Central memory CD8-positive, alpha-beta T cell (primary cell): ENCODE data around the gene PIEZO2.

Source experiments
- ATAC-seq: fragments of 150-1000 bp; cut with Tn5 transposase; replicated peaks from 2 replicates; pipeline ENCODE4 v1.10.0; 2022; ENCODE audit warnings: mild to moderate bottlenecking, moderate FRiP score, moderate number of reproducible peaks; ENCODE audit not compliant: poor library complexity, severe bottlenecking; ENCODE audit errors: extremely low read depth
- DNase-seq, 2 donors: peaks; one replicate each; pipeline ENCODE4 v3.0.0; 2021; ENCODE audit warnings: low spot score in 2 of 2
- H3K27ac Mint-ChIP-seq: one replicate; pipeline ENCODE4 v1.8.0; 2022; ENCODE audit warnings: low read depth, mild to moderate bottlenecking, moderate library complexity, mixed read lengths
- H3K27me3 Mint-ChIP-seq: one replicate; pipeline ENCODE4 v1.8.0; 2022; ENCODE audit warnings: mixed read lengths
- H3K36me3 Mint-ChIP-seq: one replicate; pipeline ENCODE4 v1.8.0; 2022; ENCODE audit warnings: mild to moderate bottlenecking, moderate library complexity, mixed read lengths; ENCODE audit not compliant: insufficient read depth
- H3K4me1 Mint-ChIP-seq: one replicate; pipeline ENCODE4 v1.8.0; 2022; ENCODE audit warnings: mixed read lengths
- H3K4me3 Mint-ChIP-seq: one replicate; pipeline ENCODE4 v1.8.0; 2022; ENCODE audit warnings: mild to moderate bottlenecking, moderate library complexity, mixed read lengths
- H3K9me3 Mint-ChIP-seq: one replicate; pipeline ENCODE4 v1.8.0; 2022; ENCODE audit warnings: mixed read lengths

Gene PIEZO2

GRCh38 chr18:10771053-10771709 lies 378.2 kb downstream of the PIEZO2 start:
- ATAC-seq, result no peak
- DNase-seq, result no peak

DNA sequence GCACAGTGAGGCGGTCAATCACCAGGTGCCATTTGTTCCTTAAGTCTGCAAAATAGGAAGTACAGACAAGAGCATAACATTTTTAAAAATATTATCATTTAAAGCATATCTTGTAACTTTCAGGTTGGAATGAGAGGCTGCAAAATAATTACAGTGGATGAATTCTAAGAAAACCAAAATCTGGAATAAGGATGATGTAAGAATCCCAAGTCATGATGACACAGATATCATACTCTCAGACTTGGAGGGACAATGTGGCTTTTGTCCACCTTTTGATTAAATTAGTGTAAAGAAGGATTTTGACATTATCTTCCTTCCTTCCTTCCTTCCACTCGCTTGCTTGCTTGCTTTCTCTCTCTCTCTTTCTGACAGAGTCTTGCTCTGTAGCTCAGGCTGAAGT lies 379.1 kb downstream of the PIEZO2 start:
- no peak for DNase-seq
- Mint-ChIP-seq H3K9me3 (peaks cover 7% of the 10 kb centered on the region), H3K4me1 (no peaks in the 10 kb centered on the region), H3K27ac (no peak overlapping the region), H3K27me3 (peaks cover 16% of the 10 kb centered on the region), H3K4me3 (no peak overlapping the region), H3K36me3 (no peaks in the 10 kb centered on the region)
- no peak for ATAC-seq

More at GRCh38 chr18:10771053-10771709, 378.2 kb downstream of the PIEZO2 start:
- Mint-ChIP-seq H3K9me3 (peaks cover 7% of the 10 kb centered on the region), H3K27me3 (peaks cover 15% of the 10 kb centered on the region), H3K27ac (no peak overlapping the region), H3K36me3 (no peaks in the 10 kb centered on the region), H3K4me3 (no peak overlapping the region), H3K4me1 (no peaks in the 10 kb centered on the region)

DNA sequence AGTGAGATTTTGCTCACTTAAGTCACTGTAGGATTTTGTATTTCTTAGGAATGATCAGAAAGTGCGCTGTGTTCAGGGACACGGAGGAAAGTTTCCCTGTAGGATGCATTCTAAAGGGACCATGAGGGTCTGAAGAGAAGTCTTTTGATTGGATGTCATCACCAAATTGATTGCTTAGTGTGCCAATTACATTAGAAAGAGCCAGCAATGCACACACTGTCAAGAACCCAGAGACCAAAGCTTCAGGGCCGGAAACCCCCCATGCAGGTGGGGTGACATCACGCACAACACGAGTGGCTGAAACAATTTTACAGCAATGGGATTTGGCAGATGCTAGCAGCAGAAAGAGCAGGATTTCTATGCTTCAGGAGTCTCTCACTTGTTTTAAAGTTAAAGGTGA lies 381.1 kb downstream of the PIEZO2 start:
- no peak overlapping the region for H3K4me3 Mint-ChIP-seq
- no peak overlapping the region for H3K27ac Mint-ChIP-seq
- peaks cover 9% of the 10 kb centered on the region for H3K27me3 Mint-ChIP-seq
- no peak for ATAC-seq
- H3K36me3 Mint-ChIP-seq, result no peaks in the 10 kb centered on the region
- H3K9me3 Mint-ChIP-seq, result peaks cover 7% of the 10 kb centered on the region
- DNase-seq, result no peak
- H3K4me1 Mint-ChIP-seq, result no peaks in the 10 kb centered on the region

GRCh38 chr18:10767658-10768057 lies 381.7 kb downstream of the PIEZO2 start:
- DNase-seq (no peak), ATAC-seq (no peak)
- Mint-ChIP-seq H3K4me3 (no peak overlapping the region), H3K4me1 (no peaks in the 10 kb centered on the region), H3K36me3 (no peaks in the 10 kb centered on the region), H3K9me3 (peaks cover 7% of the 10 kb centered on the region), H3K27me3 (peaks cover 9% of the 10 kb centered on the region), H3K27ac (no peak overlapping the region)

DNA sequence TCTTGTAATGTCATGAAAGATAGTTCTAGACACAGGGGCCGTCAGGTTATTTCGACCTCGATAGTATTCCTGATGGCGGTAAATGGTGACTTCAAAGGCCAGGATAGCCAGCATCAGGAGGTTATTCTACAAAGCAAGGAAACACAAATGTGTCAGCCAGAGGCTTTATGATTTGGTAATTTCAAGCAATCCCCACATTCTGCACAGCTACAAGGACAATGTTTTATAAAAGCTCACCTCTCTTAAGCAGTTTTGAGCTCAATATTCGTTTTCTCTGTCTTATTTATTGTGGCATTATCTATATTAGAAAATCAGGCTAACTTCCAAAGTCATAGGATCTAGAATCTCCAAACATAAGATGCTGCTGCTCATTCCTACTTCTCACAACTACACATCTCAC lies 388.4 kb downstream of the PIEZO2 start:
- no peak for ATAC-seq

DNA sequence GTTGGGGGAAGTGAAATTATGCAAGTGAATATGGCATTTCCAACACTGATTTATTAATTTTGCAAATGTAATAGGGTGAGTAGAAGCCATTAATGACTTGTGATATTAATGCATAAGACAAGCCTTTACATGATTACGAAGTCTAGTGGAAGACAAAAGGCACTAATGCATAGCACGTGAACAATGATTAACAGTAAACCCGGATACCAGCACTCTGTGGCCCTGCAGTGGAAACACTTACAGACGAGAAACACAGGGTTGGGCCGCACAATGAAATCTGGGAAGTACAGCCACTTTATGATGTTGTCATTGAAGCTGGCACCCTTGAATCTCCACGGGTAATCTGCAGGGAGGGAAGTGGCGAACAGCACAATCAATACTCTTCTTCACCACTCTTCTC lies 390.1 kb downstream of the PIEZO2 start:
- no peak overlapping the region for H3K27ac Mint-ChIP-seq
- H3K36me3 Mint-ChIP-seq, result peaks cover 2% of the 10 kb centered on the region
- H3K9me3 Mint-ChIP-seq, result no peaks in the 10 kb centered on the region
- DNase-seq, result no peak
- H3K27me3 Mint-ChIP-seq, result no peaks in the 10 kb centered on the region
- H3K4me3 Mint-ChIP-seq, result no peak overlapping the region
- no peaks in the 10 kb centered on the region for H3K4me1 Mint-ChIP-seq
- no peak for ATAC-seq

More for the DNA sequence above, 388.4 kb downstream of the PIEZO2 start:
- Mint-ChIP-seq H3K4me3 (no peak overlapping the region), H3K27ac (no peak overlapping the region), H3K9me3 (no peaks in the 10 kb centered on the region), H3K27me3 (peaks cover 9% of the 10 kb centered on the region), H3K4me1 (no peaks in the 10 kb centered on the region), H3K36me3 (peaks cover 2% of the 10 kb centered on the region)
- no peak for DNase-seq

- no peaks in the 10 kb centered on the region for H3K4me1 Mint-ChIP-seq
- peaks cover 2% of the 10 kb centered on the region for H3K36me3 Mint-ChIP-seq
- no peaks in the 10 kb centered on the region for H3K27me3 Mint-ChIP-seq
- no peak overlapping the region for H3K27ac Mint-ChIP-seq
- no peaks in the 10 kb centered on the region for H3K9me3 Mint-ChIP-seq
- ATAC-seq (no peak), DNase-seq (no peak)
- H3K4me3 Mint-ChIP-seq, result no peak overlapping the region
Observed at GRCh38 chr18:10757946-10758345, 391.4 kb downstream of the PIEZO2 start.

GRCh38 chr18:10757349-10757748 lies 392.0 kb downstream of the PIEZO2 start:
- ATAC-seq (no peak), DNase-seq (no peak)
- Mint-ChIP-seq H3K4me3 (no peak overlapping the region), H3K27me3 (no peaks in the 10 kb centered on the region), H3K4me1 (no peaks in the 10 kb centered on the region), H3K36me3 (peaks cover 2% of the 10 kb centered on the region), H3K27ac (no peak overlapping the region), H3K9me3 (no peaks in the 10 kb centered on the region)

GRCh38 chr18:10755855-10756254 lies 393.5 kb downstream of the PIEZO2 start:
- H3K36me3 Mint-ChIP-seq, result peaks cover 2% of the 10 kb centered on the region
- no peak for ATAC-seq

GRCh38 chr18:10754128-10754527 lies 395.2 kb downstream of the PIEZO2 start:
- Mint-ChIP-seq H3K4me3 (no peak overlapping the region), H3K9me3 (no peaks in the 10 kb centered on the region), H3K27ac (no peak overlapping the region), H3K27me3 (no peaks in the 10 kb centered on the region), H3K36me3 (no peaks in the 10 kb centered on the region), H3K4me1 (no peaks in the 10 kb centered on the region)
- DNase-seq (no peak), ATAC-seq (no peak)

More at GRCh38 chr18:10755855-10756254, 393.5 kb downstream of the PIEZO2 start:
- Mint-ChIP-seq H3K4me3 (no peak overlapping the region), H3K9me3 (no peaks in the 10 kb centered on the region), H3K27ac (no peak overlapping the region), H3K4me1 (no peaks in the 10 kb centered on the region), H3K27me3 (no peaks in the 10 kb centered on the region)
- no peak for DNase-seq

DNA sequence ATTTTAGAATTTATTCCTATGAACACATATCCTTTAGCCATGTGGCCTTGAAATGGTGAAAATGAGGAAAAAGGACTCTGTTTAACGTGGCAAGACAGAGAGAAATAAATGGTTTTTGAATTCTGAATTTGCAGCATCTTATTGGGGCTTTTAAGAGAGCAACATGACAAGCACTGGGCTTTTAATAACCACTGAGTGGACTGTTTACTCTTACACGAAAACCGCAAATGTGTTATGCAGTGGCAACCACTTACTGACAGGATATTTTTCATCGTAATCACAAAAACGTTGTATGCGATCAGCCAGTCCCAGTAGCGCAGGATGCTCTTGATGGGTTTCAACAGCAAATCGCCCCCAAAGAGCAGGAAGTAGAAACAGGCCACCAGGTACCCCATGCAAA lies 397.0 kb downstream of the PIEZO2 start:
- H3K27ac Mint-ChIP-seq, result no peak overlapping the region
- H3K36me3 Mint-ChIP-seq, result no peaks in the 10 kb centered on the region
- no peaks in the 10 kb centered on the region for H3K4me1 Mint-ChIP-seq
- H3K27me3 Mint-ChIP-seq, result no peaks in the 10 kb centered on the region
- H3K9me3 Mint-ChIP-seq, result no peaks in the 10 kb centered on the region
- no peak for DNase-seq
- H3K4me3 Mint-ChIP-seq, result no peak overlapping the region
- ATAC-seq, result no peak

DNA sequence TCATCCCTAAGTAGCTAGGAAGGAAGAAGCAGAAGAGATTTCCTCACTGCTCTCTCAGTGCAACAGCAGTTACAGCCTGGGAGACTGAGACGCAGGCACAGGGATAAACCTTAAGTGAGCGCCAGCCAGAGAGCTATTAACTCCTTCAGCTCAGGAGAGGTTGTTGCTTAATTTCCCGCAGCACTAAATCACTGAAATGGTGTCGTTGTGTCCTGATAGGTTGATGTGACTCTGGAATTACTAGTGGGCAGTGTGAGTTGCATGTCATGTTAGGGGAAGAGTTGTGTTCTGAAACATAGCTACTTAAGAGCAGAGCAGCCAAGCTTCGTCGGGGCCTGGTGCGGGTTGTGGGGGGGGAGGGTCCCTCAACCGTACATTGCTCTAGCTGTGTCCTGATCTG lies 397.7 kb downstream of the PIEZO2 start:
- Mint-ChIP-seq H3K36me3 (no peaks in the 10 kb centered on the region), H3K9me3 (no peaks in the 10 kb centered on the region), H3K27me3 (no peaks in the 10 kb centered on the region), H3K4me3 (no peak overlapping the region), H3K27ac (no peak overlapping the region), H3K4me1 (no peaks in the 10 kb centered on the region)
- no peak for ATAC-seq
- no peak for DNase-seq

GRCh38 chr18:10750191-10751035 lies 399.0 kb downstream of the PIEZO2 start:
- no peak overlapping the region for H3K4me3 Mint-ChIP-seq
- no peaks in the 10 kb centered on the region for H3K9me3 Mint-ChIP-seq
- no peak overlapping the region for H3K27ac Mint-ChIP-seq

More at GRCh38 chr18:10750191-10751035, 399.0 kb downstream of the PIEZO2 start:
- ATAC-seq (no peak), DNase-seq (no peak)
- Mint-ChIP-seq H3K4me1 (no peaks in the 10 kb centered on the region), H3K36me3 (no peaks in the 10 kb centered on the region), H3K27me3 (no peaks in the 10 kb centered on the region)
